Measurements from ENCODE around the gene HORMAD2.
"Not testable (repeated sequence)": the region's sequence is repeated elsewhere in the genome, so short reads cannot be mapped to it uniquely, and the experiment has no call there.

The HORMAD2 gene

GRCh38 chr22:30205281-30206115 lies 125.2 kb downstream of the HORMAD2 start:
- FAIRE-seq (no peak), DNase-seq (ENCODE audit: insufficient read length, low spot score) (no peak)

- no peak for DNase-seq (ENCODE audit: insufficient read length, low spot score)
- no peak for FAIRE-seq
These were observed 126.7 kb downstream of the HORMAD2 start for GRCh38 chr22:30206944-30207343.

GRCh38 chr22:30208631-30209603 lies 128.7 kb downstream of the HORMAD2 start:
- DNase-seq (ENCODE audit: insufficient read length, low spot score) (no peak), FAIRE-seq (no peak)

GRCh38 chr22:30209642-30210041 lies 129.4 kb downstream of the HORMAD2 start:
- no peak for DNase-seq (ENCODE audit: insufficient read length, low spot score)
- no peak for FAIRE-seq

GRCh38 chr22:30210235-30210909 lies 130.1 kb downstream of the HORMAD2 start:
- no peak for DNase-seq (ENCODE audit: insufficient read length, low spot score)
- FAIRE-seq, result no peak

- FAIRE-seq, result no peak
- no peak for DNase-seq (ENCODE audit: insufficient read length, low spot score)
These were observed 131.0 kb downstream of the HORMAD2 start for GRCh38 chr22:30211124-30211820.

GRCh38 chr22:30212363-30212995 lies 132.2 kb downstream of the HORMAD2 start:
- FAIRE-seq (no peak), DNase-seq (ENCODE audit: insufficient read length, low spot score) (no peak)

GRCh38 chr22:30212996-30213441 lies 132.8 kb downstream of the HORMAD2 start:
- no peak for DNase-seq (ENCODE audit: insufficient read length, low spot score)
- FAIRE-seq, result no peak

- FAIRE-seq (no peak), DNase-seq (ENCODE audit: insufficient read length, low spot score) (no peak)
These were observed 134.6 kb downstream of the HORMAD2 start for GRCh38 chr22:30214703-30215407.

GRCh38 chr22:30216272-30216671 lies 136.0 kb downstream of the HORMAD2 start:
- DNase-seq (ENCODE audit: insufficient read length, low spot score); FAIRE-seq: not testable (repeated sequence)

- DNase-seq (ENCODE audit: insufficient read length, low spot score) (no peak), FAIRE-seq (no peak)
These were observed 136.4 kb downstream of the HORMAD2 start for GRCh38 chr22:30216710-30217109.

- DNase-seq (ENCODE audit: insufficient read length, low spot score) (no peak), FAIRE-seq (no peak)
These were observed 137.7 kb downstream of the HORMAD2 start for GRCh38 chr22:30217698-30218560.

- FAIRE-seq (no peak), DNase-seq (ENCODE audit: insufficient read length, low spot score) (no peak)
These were observed 138.9 kb downstream of the HORMAD2 start for GRCh38 chr22:30219049-30219654.

- DNase-seq (ENCODE audit: insufficient read length, low spot score) (no peak), FAIRE-seq (no peak)
These were observed 139.5 kb downstream of the HORMAD2 start for GRCh38 chr22:30219668-30220278.

- FAIRE-seq (no peak), DNase-seq (ENCODE audit: insufficient read length, low spot score) (no peak)
These were observed 140.2 kb downstream of the HORMAD2 start for GRCh38 chr22:30220338-30221012.

GRCh38 chr22:30221121-30221992 lies 141.1 kb downstream of the HORMAD2 start:
- peak; percentile 42 for DNase-seq (ENCODE audit: insufficient read length, low spot score)

More at GRCh38 chr22:30221121-30221992, 141.1 kb downstream of the HORMAD2 start:
- peak; percentile 69 for FAIRE-seq
